Neural cell (in vitro differentiated cells): Measurements from ENCODE around the gene FOXS1. TPM values are rescaled to one million over a fixed set of nuclear protein-coding genes. Genes with fewer than 3 reads are reported as not detected.

Source experiments
- H2AFZ ChIP-seq: fragments of 200-600, 300-800 bp; sonication (generic), shearing (Covaris generic); 2 replicates; pipeline ENCODE4 v1.6.0; 2014; ENCODE audit warnings: low read depth, mild to moderate bottlenecking, antibody characterized with exemption, low read length, moderate library complexity
- H3F3A ChIP-seq: fragments of 200-600 bp; shearing (Covaris generic); 2 replicates; pipeline ENCODE4 v1.6.1; 2016; ENCODE audit warnings: mild to moderate bottlenecking, moderate library complexity, mixed read lengths, antibody characterized with exemption, low read length; ENCODE audit not compliant: insufficient read depth, poor library complexity, severe bottlenecking
- H3K27ac ChIP-seq: fragments of 200-600, 300-800 bp; sonication (generic), shearing (Covaris generic); 2 replicates; pipeline ENCODE4 v1.5.1; 2014; ENCODE audit warnings: mild to moderate bottlenecking, low read length, moderate library complexity
- H3K27me3 ChIP-seq: fragments of 300-800, 200-600 bp; sonication (generic), shearing (Covaris generic); 2 replicates; pipeline ENCODE4 v1.6.0; 2014; ENCODE audit warnings: mild to moderate bottlenecking, low read depth, low read length, moderate library complexity; ENCODE audit not compliant: insufficient read depth
- H3K36me3 ChIP-seq: fragments of 300-800, 200-600 bp; sonication (generic), shearing (Covaris generic); 2 replicates; pipeline ENCODE4 v1.5.1; 2014; ENCODE audit warnings: mild to moderate bottlenecking, antibody characterized with exemption, low read length, moderate library complexity; ENCODE audit not compliant: insufficient read depth
- H3K4me2 ChIP-seq: fragments of 300-800, 200-600 bp; sonication (generic), shearing (Covaris generic); 2 replicates; pipeline ENCODE4 v1.6.0; 2014; ENCODE audit warnings: mild to moderate bottlenecking, low read length
- H3K4me3 ChIP-seq: fragments of 300-800, 200-600 bp; sonication (generic), shearing (Covaris generic); 2 replicates; pipeline ENCODE4 v1.5.1; 2014; ENCODE audit warnings: mild to moderate bottlenecking, low read length, moderate library complexity
- H3K79me2 ChIP-seq: fragments of 200-600 bp; shearing (Covaris generic); replicated peaks from 2 replicates; pipeline ENCODE4 v1.6.0; 2014; ENCODE audit warnings: mild to moderate bottlenecking, low read length, moderate library complexity; ENCODE audit not compliant: insufficient read depth
- H3K9ac ChIP-seq: fragments of 300-800, 200-600 bp; sonication (generic), shearing (Covaris generic); 2 replicates; pipeline ENCODE4 v1.6.1; 2016; ENCODE audit warnings: mild to moderate bottlenecking, low read length, mixed read lengths
- H3K9me2 ChIP-seq: fragments of 200-600 bp; shearing (Covaris generic); 2 replicates; pipeline ENCODE4 v1.6.1; 2016; ENCODE audit warnings: mild to moderate bottlenecking, low read length, mixed read lengths; ENCODE audit not compliant: insufficient read depth
- H3K9me3 ChIP-seq: fragments of 200-600, 300-800 bp; sonication (generic), shearing (Covaris generic); 2 replicates; pipeline ENCODE4 v1.6.1; 2016; ENCODE audit warnings: mild to moderate bottlenecking, mixed run types, low read length, moderate library complexity, mixed read lengths
- H4K20me1 ChIP-seq: fragments of 200-600 bp; shearing (Covaris generic); 2 replicates; pipeline ENCODE4 v1.6.1; 2016; ENCODE audit warnings: mild to moderate bottlenecking, mixed run types; ENCODE audit not compliant: insufficient read depth
- CTCF ChIP-seq: fragments of 450-650 bp; IDR thresholded peaks from 2 replicates; pipeline ENCODE4 v1.5.1; 2014; ENCODE audit warnings: antibody characterized with exemption, mild to moderate bottlenecking, moderate library complexity; ENCODE audit not compliant: poor library complexity, severe bottlenecking
- EP300 ChIP-seq: fragments of 450-650 bp; conservative IDR thresholded peaks from 2 replicates; pipeline ENCODE4 v1.6.1; 2014; ENCODE audit warnings: antibody characterized with exemption, mild to moderate bottlenecking, moderate library complexity; ENCODE audit not compliant: poor library complexity, severe bottlenecking
- EZH2 ChIP-seq: fragments of 200-600, 300-800 bp; shearing (Covaris generic), sonication (generic); IDR thresholded peaks from 2 replicates; pipeline ENCODE4 v1.6.1; 2014; ENCODE audit warnings: antibody characterized with exemption, low read length, borderline replicate concordance, mild to moderate bottlenecking; ENCODE audit not compliant: insufficient read depth, poor library complexity, severe bottlenecking
- MXI1 ChIP-seq: fragments of 450-650 bp; conservative IDR thresholded peaks from 2 replicates; pipeline ENCODE4 v1.6.1; 2014; ENCODE audit warnings: antibody characterized with exemption, mild to moderate bottlenecking; ENCODE audit not compliant: poor library complexity, severe bottlenecking
- POLR2AphosphoS5 ChIP-seq: IDR thresholded peaks from 2 replicates; pipeline ENCODE4 v1.6.1; 2012
- RAD21 ChIP-seq: fragments of 450-650 bp; conservative IDR thresholded peaks from 2 replicates; pipeline ENCODE4 v1.6.1; 2014; ENCODE audit warnings: antibody characterized with exemption, mild to moderate bottlenecking, moderate library complexity
- REST ChIP-seq: IDR thresholded peaks from 2 replicates; pipeline ENCODE4 v1.6.1; 2012; ENCODE audit warnings: borderline replicate concordance
- SMC3 ChIP-seq: fragments of 450-650 bp; conservative IDR thresholded peaks from 2 replicates; pipeline ENCODE4 v1.6.1; 2014; ENCODE audit warnings: antibody characterized with exemption, mild to moderate bottlenecking, moderate library complexity; ENCODE audit not compliant: poor library complexity
- TAF1 ChIP-seq: IDR thresholded peaks from 2 replicates; pipeline ENCODE4 v1.6.1; 2012; ENCODE audit warnings: low read depth
- polyA plus RNA-seq: library from polyadenylated mRNA; depleted of rRNA; stranded (reverse); fragments of >200 nt; gene quantifications from 2 replicates; pipeline ENCODE4 v1.2.3, GENCODE V29; 2014

FOXS1 gene
- polyA plus RNA-seq, 1 donor from 2014 or later, result not detected

GRCh38 chr20:31831211-31831610 is 14.2 kb downstream of the FOXS1 start:
- Histone ChIP-seq H3K4me3 (no peak overlapping the region), H3K9me2 (no peaks in the 10 kb centered on the region), H3K9ac (no peak overlapping the region), H3K36me3 (no peaks in the 10 kb centered on the region), H3K9me3 (no peaks in the 10 kb centered on the region), H2AFZ (no peak overlapping the region), H3F3A (no peaks in the 10 kb centered on the region), H3K27me3 (no peaks in the 10 kb centered on the region), H4K20me1 (no peaks in the 10 kb centered on the region), H3K4me2 (no peak overlapping the region), H3K27ac (no peak overlapping the region), H3K79me2 (no peaks in the 10 kb centered on the region)
- TF ChIP-seq MXI1, result no peak
- TF ChIP-seq TAF1, result no peak
- no peak for TF ChIP-seq EZH2
- TF ChIP-seq SMC3, result no peak
- TF ChIP-seq EP300, result no peak
- no peak for TF ChIP-seq POLR2AphosphoS5
- TF ChIP-seq RAD21, result no peak
- TF ChIP-seq CTCF, result no peak

- H3K9me3 ChIP-seq, result no peaks in the 10 kb centered on the region
Observed at GRCh38 chr20:31830406-31830981, 14.9 kb downstream of the FOXS1 start.

More at GRCh38 chr20:31830406-31830981, 14.9 kb downstream of the FOXS1 start:
- Histone ChIP-seq H2AFZ (no peak overlapping the region), H3K4me2 (no peak overlapping the region), H3K9ac (no peak overlapping the region), H3K27ac (no peak overlapping the region), H4K20me1 (no peaks in the 10 kb centered on the region), H3K36me3 (no peaks in the 10 kb centered on the region), H3K9me2 (no peaks in the 10 kb centered on the region), H3F3A (no peaks in the 10 kb centered on the region), H3K27me3 (no peaks in the 10 kb centered on the region), H3K79me2 (no peaks in the 10 kb centered on the region), H3K4me3 (no peak overlapping the region)
- TF ChIP-seq EZH2 (no peak), MXI1 (no peak), TAF1 (no peak), CTCF (no peak), REST (no peak), POLR2AphosphoS5 (no peak), SMC3 (no peak), RAD21 (no peak), EP300 (no peak)
